A549 (cell line): Measurements from ENCODE around the gene PLEKHB1. TPM values are rescaled to one million over a fixed set of nuclear protein-coding genes. Genes with fewer than 3 reads are reported as not detected.

Source experiments
- ATAC-seq, 2 experiments: fragments of 200-7000 bp in 1 of 2; fragments of >200 bp in 1 of 2; cut with Nextera tagmentation in 1 of 2; cut with Tn5 transposase in 1 of 2; 3 replicates each; pipeline versions ENCODE4 v1.8.0 to v1.9.1; 2018 to 2020; ENCODE audit warnings: mild to moderate bottlenecking in 1 of 2, moderate library complexity in 1 of 2
- CTCF ChIA-PET: fragments of 300-600 bp; sonication (Branson Sonifier 250); formaldehyde crosslinking; extraction: SDS; loops from one replicate; lab custom pipeline; 2021; ENCODE audit warnings: antibody characterized with exemption, inconsistent platforms; lab: Yijun Ruan, JAX
- POLR2A ChIA-PET: fragments of 350-600 bp; formaldehyde crosslinking; extraction: SDS; loops from one replicate; lab custom pipeline; 2021; ENCODE audit warnings: antibody characterized with exemption, inconsistent platforms; lab: Yijun Ruan, JAX
- DNase-seq, 2 experiments: peaks; one replicate each; pipeline versions ENCODE4 v3.0.0 to v3.0.0-alpha.2; 2011 to 2016; ENCODE audit warnings: low read depth in 1 of 2, low spot score in 1 of 2
- FAIRE-seq: peaks from 2 replicates; lab custom pipeline; 2011; peaks lifted over from hg19 to GRCh38; lab: Jason Lieb, UNC
- H3K27ac ChIP-seq, 2 experiments: fragments of >200 bp; sonication (Bioruptor Twin); formaldehyde crosslinking; 3 replicates each; pipeline ENCODE4 v1.5.1; 2016 to 2017
- H3K4me1 ChIP-seq: fragments of >200 bp; sonication (Bioruptor Twin); formaldehyde crosslinking; 3 replicates; pipeline ENCODE4 v1.6.1; 2016
- H3K4me2 ChIP-seq: fragments of >200 bp; sonication (Bioruptor Twin); formaldehyde crosslinking; 3 replicates; pipeline ENCODE4 v1.6.1; 2016
- H3K4me3 ChIP-seq: fragments of >200 bp; sonication (Bioruptor Twin); formaldehyde crosslinking; 3 replicates; pipeline ENCODE4 v1.5.1; 2016
- H3K9me3 ChIP-seq: fragments of >200 bp; sonication (Bioruptor Twin); formaldehyde crosslinking; 3 replicates; pipeline ENCODE4 v1.6.1; 2016
- ATOH8 ChIP-seq: fragments of 250-450 bp; sonication (Bioruptor Pico); IDR thresholded peaks from 2 replicates; pipeline ENCODE4 v1.5.0; 2020; ENCODE audit warnings: low read depth, mild to moderate bottlenecking, moderate library complexity
- CBX2 ChIP-seq: fragments of 200-600 bp; sonication (generic); IDR thresholded peaks from 2 replicates; pipeline ENCODE4 v1.6.1; 2016; ENCODE audit warnings: low read depth, mild to moderate bottlenecking, borderline replicate concordance
- E2F6 ChIP-seq: IDR thresholded peaks from 2 replicates; pipeline ENCODE4 v1.6.1; 2012; ENCODE audit warnings: low read depth, borderline replicate concordance
- EHMT2 ChIP-seq: fragments of 200-600 bp; sonication (generic); IDR thresholded peaks from 2 replicates; pipeline ENCODE4 v1.6.1; 2016; ENCODE audit warnings: antibody characterized with exemption, low read depth, mild to moderate bottlenecking, moderate library complexity
- FOSB ChIP-seq: fragments of 250-450 bp; sonication (Bioruptor Pico); IDR thresholded peaks from 2 replicates; pipeline ENCODE4 v1.5.0; 2020; ENCODE audit warnings: mild to moderate bottlenecking, moderate library complexity
- HES2 ChIP-seq: fragments of >200 bp; sonication (Bioruptor Twin); formaldehyde crosslinking; IDR thresholded peaks from 2 replicates; pipeline ENCODE4 v1.6.1; 2016
- HMGXB4 ChIP-seq: fragments of 250-450 bp; sonication (Bioruptor Pico); IDR thresholded peaks from 2 replicates; pipeline ENCODE4 v1.5.0; 2021; ENCODE audit warnings: mild to moderate bottlenecking, moderate library complexity, borderline replicate concordance
- HOXB13 ChIP-seq: fragments of 250-450 bp; sonication (Bioruptor Pico); IDR thresholded peaks from 2 replicates; pipeline ENCODE4 v1.5.0; 2020; ENCODE audit warnings: low read depth, mild to moderate bottlenecking, moderate library complexity
- JUN ChIP-seq, 2 experiments: fragments of >200 bp; sonication (Bioruptor Twin); formaldehyde crosslinking; IDR thresholded peaks; 2 replicates in 1 of 2; 3 replicates in 1 of 2; pipeline ENCODE4 v1.6.1; 2016 to 2017
- KDM1A ChIP-seq: fragments of 200-600 bp; sonication (generic); IDR thresholded peaks from 2 replicates; pipeline ENCODE4 v1.6.1; 2016; ENCODE audit warnings: low read depth, mild to moderate bottlenecking
- MAX ChIP-seq: IDR thresholded peaks from 2 replicates; pipeline ENCODE4 v1.6.1; 2012
- NFE2L2 ChIP-seq: fragments of 150-350 bp; conservative IDR thresholded peaks from 2 replicates; pipeline ENCODE4 v1.6.1; 2014; ENCODE audit warnings: low read length
- NR3C1 ChIP-seq: fragments of >200 bp; sonication (Bioruptor Twin); formaldehyde crosslinking; IDR thresholded peaks from 3 replicates; pipeline ENCODE4 v1.6.1; 2017
- PBX3 ChIP-seq: IDR thresholded peaks from 2 replicates; pipeline ENCODE4 v1.6.1; 2012
- POLR2A ChIP-seq: IDR thresholded peaks from 2 replicates; pipeline ENCODE4 v1.6.1; 2012; ENCODE audit warnings: mild to moderate bottlenecking, low read length
- POLR2AphosphoS2 ChIP-seq: conservative IDR thresholded peaks from 2 replicates; pipeline ENCODE4 v1.6.1; 2012; ENCODE audit warnings: low read length, improper control_type of control experiment, inconsistent platforms
- RAD21 ChIP-seq, 2 experiments: fragments of >200 bp in 1 of 2; sonication (Bioruptor Twin) in 1 of 2; formaldehyde crosslinking in 1 of 2; IDR thresholded peaks in 1 of 2; conservative IDR thresholded peaks in 1 of 2; 2 replicates in 1 of 2; 3 replicates in 1 of 2; pipeline ENCODE4 v1.6.1; 2012 to 2018; ENCODE audit warnings: inconsistent platforms in 1 of 2
- RCOR1 ChIP-seq: fragments of 150-350 bp; IDR thresholded peaks from 2 replicates; pipeline ENCODE4 v1.6.1; 2014; ENCODE audit warnings: antibody characterized with exemption, low read length, low read depth
- REST ChIP-seq: fragments of 200-600 bp; sonication (generic); IDR thresholded peaks from 2 replicates; pipeline ENCODE4 v1.6.1; 2016; ENCODE audit warnings: antibody characterized with exemption, mild to moderate bottlenecking, moderate library complexity
- RFX5 ChIP-seq: fragments of 450-650 bp; IDR thresholded peaks from 2 replicates; pipeline ENCODE4 v1.7.1; 2014; ENCODE audit warnings: antibody characterized with exemption, mild to moderate bottlenecking, moderate library complexity
- WGBS: methylation state at CpG from one replicate; pipeline ENCODE4 v1.1.6; 2017; ENCODE audit errors: missing lambda C conversion rate; 5-methylcytosine and 5-hydroxymethylcytosine counted together
- polyA plus RNA-seq, 4 experiments: library from polyadenylated mRNA; depleted of rRNA in 3 of 4; stranded (reverse); fragments of >200 nt; fragmentation: RNase III in 1 of 4; extraction: RNeasy Plus Mini Kit Qiagen cat#74134 plus additional on column Dnase treatment in 1 of 4; gene quantifications; 2 replicates in 3 of 4; 3 replicates in 1 of 4; pipeline ENCODE4 v1.2.3, GENCODE V29; 2011 to 2017

Gene PLEKHB1
- polyA plus RNA-seq, 2 of the 4 experiments (the other 2 are of a cell fraction): 0.97 to 1.1 TPM

GRCh38 chr11:73680687-73681086 is 34.3 kb downstream of the PLEKHB1 start:
- Histone ChIP-seq H3K9me3 (no peaks in the 10 kb centered on the region), H3K4me3 (no peak overlapping the region), H3K27ac (no peak overlapping the region), H3K4me2 (no peak overlapping the region), H3K4me1 (no peaks in the 10 kb centered on the region)
- POLR2A ChIA-PET: no interaction called here
- no peak for FAIRE-seq
- WGBS: 72% methylated on average over 2 of the region's 2 CpGs
- CTCF ChIA-PET: interaction anchor here (0.9 to 2.0 kb wide), 3 partner anchors 9 to 55 kb away, joined by 3 to 6 read pairs (median 6); no protein-coding TSS in a partner anchor
- TF ChIP-seq POLR2AphosphoS2 (no peak), E2F6 (no peak), POLR2A (no peak), FOSB (CRISPR knock-in tag) (no peak), NR3C1 (no peak), PBX3 (no peak), EHMT2 (no peak), MAX (no peak), KDM1A (no peak), NFE2L2 (no peak), CBX2 (no peak), HMGXB4 (CRISPR knock-in tag) (no peak), JUN (IDR thresholded peaks at IDR 0.05) (no peak), RFX5 (no peak), RAD21 (conservative IDR thresholded peaks at IDR 0.05 in 1 of 2, IDR thresholded peaks at IDR 0.05 in 1 of 2) (no peak), HOXB13 (CRISPR knock-in tag) (no peak), ATOH8 (no peak), HES2 (no peak), RCOR1 (no peak), REST (no peak)
- ATAC-seq: no peak; a peak in 1 of 6 replicates
- no peak for DNase-seq
